Stimulated activated CD8-positive, alpha-beta memory T cell treated with anti-CD3 and anti-CD28 coated beads, Interleukin-15, amount 100 ng/mL, for 1 hour (primary cell): ENCODE data around the gene PCDHA6.
"Not testable (repeated sequence)": the region's sequence is repeated elsewhere in the genome, so short reads cannot be mapped to it uniquely, and the experiment has no call there.

Source experiments
- DNase-seq: peaks from one replicate; pipeline ENCODE4 v3.0.0-alpha.2; 2020; ENCODE audit warnings: low read depth

PCDHA6 gene

DNA sequence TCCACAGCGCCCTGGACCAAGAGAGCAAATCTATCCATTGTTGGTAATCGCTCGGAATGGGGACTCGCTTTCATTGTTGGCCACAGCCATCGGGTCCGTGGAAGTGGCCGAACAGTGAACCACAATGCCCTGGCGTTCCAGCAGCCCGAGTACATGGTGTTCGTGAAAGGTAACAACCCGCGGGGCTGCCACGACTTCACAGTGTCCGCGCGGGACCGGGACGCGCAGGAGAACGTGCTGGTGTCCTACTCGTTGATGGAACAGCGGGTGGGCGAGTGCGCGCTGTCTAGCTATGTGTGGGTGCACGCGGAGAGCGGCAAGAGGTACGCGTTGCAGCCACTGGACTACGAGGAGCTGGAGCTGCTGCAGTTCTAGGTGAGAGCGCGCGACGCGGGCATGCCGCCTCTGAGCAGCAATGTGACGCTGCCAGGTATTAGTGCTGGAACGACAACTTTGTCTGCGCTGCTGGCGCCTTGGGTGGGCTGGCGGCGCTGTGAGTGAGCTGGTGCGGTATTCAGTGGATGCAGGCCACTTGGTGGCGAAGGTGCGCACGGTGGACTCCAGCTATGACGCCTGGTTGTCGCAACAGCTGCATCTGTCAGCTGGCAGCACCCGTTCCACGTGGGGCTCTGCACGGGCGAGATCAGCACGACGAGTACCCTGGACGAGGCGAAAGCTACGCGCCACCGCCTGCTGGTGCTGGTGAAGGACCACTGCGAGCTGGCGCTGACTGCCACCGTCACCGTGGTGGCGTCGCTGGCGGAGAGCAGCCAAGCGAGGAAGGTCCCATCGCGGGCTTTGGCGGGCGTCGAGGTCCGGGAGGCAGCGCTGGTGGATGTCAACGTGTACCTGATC, 34.9 kb downstream of the PCDHA6 start:
- no peak for DNase-seq

DNA sequence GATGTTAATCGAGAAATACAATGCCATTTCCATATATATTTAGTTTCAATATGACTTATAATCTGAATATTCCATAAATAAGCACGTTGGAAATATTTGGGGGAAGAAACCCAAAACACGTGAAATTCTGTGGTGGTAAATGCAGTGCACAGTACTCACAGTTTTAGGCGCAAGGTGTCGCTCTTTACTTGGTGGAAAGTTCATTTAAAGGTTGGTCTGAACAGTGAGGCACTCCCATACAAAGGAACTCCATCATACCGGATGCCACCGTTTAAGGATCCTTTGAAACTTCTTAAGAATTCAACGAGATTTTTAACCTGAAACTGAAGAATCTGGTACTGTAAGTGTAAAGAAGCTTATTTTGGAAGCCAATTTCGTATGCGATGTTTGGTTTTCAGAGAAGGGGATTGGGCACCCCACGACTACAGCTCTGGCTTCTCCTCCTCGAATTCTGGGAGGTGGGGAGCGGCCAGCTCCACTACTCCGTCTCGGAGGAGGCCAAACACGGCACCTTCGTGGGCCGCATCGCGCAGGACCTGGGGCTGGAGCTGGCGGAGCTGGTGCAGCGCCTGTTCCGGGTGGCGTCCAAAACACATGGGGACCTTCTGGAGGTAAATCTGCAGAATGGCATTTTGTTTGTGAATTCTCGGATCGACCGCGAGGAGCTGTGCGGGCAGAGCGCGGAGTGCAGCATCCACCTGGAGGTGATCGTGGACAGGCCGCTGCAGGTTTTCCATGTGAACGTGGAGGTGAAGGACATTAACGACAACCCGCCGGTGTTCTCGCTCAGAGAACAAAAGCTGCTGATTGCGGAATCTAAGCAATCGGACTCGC, 41.2 kb downstream of the PCDHA6 start, which contains the start of gene PCDHA11:
Gene PCDHA11, plus strand, starts transcription at position 237 of the 834 bp plus-strand sequence. Its CDS starts 147 bp downstream, at position 384.
- no peak for DNase-seq

DNA sequence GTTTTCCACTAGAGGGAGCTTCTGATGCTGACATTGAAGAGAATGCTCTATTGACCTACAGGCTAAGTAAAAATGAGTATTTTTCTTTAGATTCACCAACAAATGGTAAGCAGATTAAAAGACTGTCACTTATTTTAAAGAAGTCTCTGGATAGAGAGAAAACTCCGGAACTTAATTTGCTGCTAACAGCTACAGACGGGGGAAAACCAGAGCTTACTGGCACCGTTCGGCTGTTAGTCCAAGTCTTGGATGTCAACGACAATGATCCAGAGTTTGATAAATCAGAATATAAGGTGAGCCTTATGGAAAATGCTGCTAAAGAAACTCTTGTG, 41.8 kb downstream of the PCDHA6 start:
- no peak for DNase-seq

DNA sequence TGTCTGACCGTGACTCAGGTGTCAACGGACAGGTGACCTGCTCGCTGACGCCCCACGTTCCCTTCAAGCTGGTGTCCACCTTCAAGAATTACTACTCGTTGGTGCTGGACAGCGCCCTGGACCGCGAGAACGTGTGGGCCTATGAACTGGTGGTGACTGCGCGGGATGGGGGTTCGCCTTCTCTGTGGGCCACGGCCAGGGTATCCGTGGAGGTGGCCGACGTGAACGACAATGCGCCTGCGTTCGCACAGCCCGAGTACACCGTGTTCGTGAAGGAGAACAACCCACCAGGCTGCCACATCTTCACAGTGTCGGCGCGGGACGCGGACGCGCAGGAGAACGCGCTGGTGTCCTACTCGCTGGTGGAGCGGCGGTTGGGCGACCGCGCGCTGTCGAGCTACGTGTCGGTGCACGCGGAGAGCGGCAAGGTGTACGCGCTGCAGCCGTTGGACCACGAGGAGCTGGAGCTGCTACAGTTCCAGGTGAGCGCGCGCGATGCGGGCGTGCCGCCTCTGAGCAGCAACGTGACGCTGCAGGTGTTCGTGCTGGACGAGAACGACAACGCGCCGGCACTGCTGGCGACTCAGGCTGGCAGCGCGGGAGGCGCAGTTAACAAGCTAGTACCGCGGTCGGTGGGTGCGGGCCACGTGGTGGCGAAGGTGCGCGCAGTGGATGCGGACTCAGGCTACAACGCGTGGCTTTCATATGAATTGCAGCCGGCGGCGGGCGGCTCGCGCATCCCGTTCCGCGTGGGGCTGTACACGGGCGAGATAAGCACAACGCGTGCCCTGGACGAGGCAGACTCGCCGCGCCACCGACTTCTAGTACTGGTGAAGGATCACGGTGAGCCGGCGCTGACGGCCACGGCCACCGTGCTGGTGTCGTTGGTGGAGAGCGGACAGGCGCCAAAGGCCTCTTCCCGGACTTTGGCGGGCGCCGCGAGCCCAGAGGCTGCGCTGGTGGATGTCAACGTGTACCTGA, 42.8 kb downstream of the PCDHA6 start:
- no peak for DNase-seq

DNA sequence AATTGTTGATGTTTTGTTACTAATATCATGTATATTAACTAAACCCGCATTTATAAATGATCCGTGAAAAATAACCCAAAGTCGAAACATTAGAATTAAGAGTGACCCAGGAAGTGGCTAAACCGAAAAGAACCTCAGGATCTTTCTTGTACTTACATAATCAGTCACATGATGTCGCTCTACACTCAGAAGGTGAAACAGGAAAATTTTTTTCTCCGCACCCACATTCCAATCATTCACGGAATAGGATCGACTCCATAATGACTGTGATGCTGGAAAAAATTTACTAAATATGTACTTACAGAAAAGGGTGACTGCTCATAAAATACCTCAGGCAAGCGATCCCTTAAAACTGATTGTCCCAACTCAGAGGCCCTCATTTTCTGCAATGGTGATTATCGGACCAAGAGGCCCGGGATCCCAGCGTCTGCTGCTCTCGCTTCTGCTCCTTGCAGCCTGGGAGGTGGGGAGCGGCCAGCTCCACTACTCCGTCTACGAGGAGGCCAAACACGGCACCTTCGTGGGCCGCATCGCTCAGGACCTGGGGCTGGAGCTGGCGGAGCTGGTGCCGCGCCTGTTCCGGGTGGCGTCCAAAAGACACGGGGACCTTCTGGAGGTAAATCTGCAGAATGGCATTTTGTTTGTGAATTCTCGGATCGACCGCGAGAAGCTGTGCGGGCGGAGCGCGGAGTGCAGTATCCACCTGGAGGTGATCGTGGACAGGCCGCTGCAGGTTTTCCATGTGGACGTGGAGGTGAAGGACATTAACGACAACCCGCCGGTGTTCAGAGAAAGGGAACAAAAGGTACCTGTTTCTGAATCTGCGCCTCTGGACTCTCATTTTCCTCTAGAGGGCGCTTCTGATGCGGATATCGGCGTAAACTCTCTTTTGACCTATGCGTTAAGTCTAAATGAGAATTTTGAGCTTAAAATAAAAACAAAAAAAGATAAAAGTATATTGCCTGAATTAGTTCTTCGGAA, 47.6 kb downstream of the PCDHA6 start, which contains the start of gene PCDHA12:
Gene PCDHA12, plus strand, starts transcription at position 224 of the 981 bp plus-strand sequence. Its CDS starts 165 bp downstream, at position 389.
- DNase-seq, result no peak

DNA sequence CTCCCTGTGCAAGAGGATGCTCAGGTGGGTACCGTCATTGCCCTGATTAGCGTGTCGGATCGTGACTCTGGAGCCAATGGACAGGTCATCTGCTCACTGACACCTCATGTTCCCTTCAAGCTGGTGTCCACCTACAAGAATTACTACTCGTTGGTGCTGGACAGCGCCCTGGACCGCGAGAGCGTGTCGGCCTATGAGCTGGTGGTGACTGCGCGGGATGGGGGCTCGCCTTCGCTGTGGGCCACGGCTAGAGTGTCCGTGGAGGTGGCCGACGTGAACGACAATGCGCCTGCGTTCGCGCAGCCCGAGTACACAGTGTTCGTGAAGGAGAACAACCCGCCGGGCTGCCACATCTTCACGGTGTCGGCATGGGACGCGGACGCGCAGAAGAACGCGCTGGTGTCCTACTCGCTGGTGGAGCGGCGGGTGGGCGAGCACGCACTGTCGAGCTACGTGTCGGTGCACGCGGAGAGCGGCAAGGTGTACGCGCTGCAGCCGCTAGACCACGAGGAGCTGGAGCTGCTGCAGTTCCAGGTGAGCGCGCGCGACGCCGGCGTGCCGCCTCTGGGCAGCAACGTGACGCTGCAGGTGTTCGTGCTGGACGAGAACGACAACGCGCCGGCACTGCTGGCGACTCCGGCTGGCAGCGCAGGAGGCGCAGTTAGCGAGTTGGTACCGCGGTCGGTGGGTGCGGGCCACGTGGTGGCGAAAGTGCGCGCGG, 48.9 kb downstream of the PCDHA6 start:
- not testable (repeated sequence) for DNase-seq

DNA sequence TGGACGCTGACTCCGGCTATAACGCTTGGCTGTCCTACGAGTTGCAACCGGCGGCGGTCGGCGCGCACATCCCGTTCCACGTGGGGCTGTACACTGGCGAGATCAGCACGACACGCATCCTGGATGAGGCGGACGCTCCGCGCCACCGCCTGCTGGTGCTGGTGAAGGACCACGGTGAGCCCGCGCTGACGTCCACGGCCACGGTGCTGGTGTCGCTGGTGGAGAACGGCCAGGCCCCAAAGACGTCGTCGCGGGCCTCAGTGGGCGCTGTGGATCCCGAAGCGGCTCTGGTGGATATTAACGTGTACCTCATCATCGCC, 49.5 kb downstream of the PCDHA6 start:
- no peak for DNase-seq
